Activated T-helper 1 cell treated with anti-CD3 and anti-CD28 coated beads, Interleukin-12 subunit alpha, Interleukin-12 subunit beta, Interleukin-2, Interleukin-4 antibody, amounts not matched to agents 30 ng/mL and 10 ng/mL and 1 ng/mL, durations not matched to agents 14 hours and 24 hours and 36 hours (primary cell): ENCODE data around the gene SLC25A22. TPM values are rescaled to one million over a fixed set of nuclear protein-coding genes. Genes with fewer than 3 reads are reported as not detected.

ENCODE experiments used
- DNase-seq: peaks from one replicate; pipeline ENCODE4 v3.0.0; 2021; ENCODE audit warnings: low spot score
- H3K27ac Mint-ChIP-seq: one replicate; pipeline ENCODE4 v1.8.0; 2021; ENCODE audit warnings: mild to moderate bottlenecking, mixed read lengths
- H3K27me3 Mint-ChIP-seq: one replicate; pipeline ENCODE4 v1.8.0; 2022; ENCODE audit warnings: mild to moderate bottlenecking, moderate library complexity, mixed read lengths; ENCODE audit not compliant: insufficient read depth
- H3K36me3 Mint-ChIP-seq: one replicate; pipeline ENCODE4 v1.8.0; 2021; ENCODE audit warnings: low read depth, mixed read lengths
- H3K4me1 Mint-ChIP-seq: one replicate; pipeline ENCODE4 v1.8.0; 2021; ENCODE audit warnings: low read depth, mixed read lengths
- H3K4me3 Mint-ChIP-seq: one replicate; pipeline ENCODE4 v1.8.0; 2021; ENCODE audit warnings: mild to moderate bottlenecking, moderate library complexity, mixed read lengths
- H3K9me3 Mint-ChIP-seq: one replicate; pipeline ENCODE4 v1.8.0; 2021; ENCODE audit warnings: mixed read lengths
- intact Hi-C: fragments of 100-400 bp; cut with micrococcal nuclease; formaldehyde crosslinking; loops from one replicate; pipeline ENCODE4 v1.15.1; 2024
- total RNA-seq: library from RNA; stranded (reverse); gene quantifications from 2 replicates; pipeline ENCODE4 v1.2.3, GENCODE V29; 2022

SLC25A22 gene
- total RNA-seq, 1 donor from 2014 or later, result 87.6 TPM

DNA sequence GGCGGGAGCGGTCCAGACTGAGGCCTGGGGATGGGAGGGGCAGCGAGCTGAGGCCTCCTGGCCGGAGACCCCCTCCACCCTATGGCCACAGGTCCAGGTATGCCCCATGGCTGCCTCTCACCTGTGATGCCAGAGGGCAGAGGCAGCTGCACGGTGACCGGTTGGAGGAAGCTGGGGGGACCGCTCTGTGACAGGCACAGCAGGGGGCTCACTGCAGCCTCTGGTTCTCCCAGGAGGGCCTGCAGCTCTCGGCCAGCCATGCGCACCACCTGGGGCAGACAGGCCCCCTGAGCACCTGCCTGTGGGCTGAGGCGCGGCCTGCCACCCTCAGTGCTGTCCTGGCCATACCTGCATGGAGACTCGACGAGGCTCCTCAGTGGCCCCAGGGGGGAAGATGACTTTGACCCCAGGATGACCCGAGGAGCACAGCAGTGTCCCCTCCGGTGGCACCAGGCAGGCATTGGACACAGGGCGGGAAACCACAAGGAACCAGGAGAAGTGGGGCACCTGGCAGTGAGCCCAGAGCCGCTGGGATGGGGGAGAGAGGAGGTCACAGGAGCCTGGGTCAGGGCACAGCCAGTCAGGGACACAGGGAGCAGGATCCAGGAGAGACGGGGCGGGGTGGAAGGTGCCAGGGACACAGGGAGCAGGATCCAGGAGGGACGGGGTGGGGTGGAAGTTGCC lies 3.2 kb upstream of the SLC25A22 start:
- Mint-ChIP-seq H3K4me3 (no peak overlapping the region), H3K36me3 (no peaks in the 10 kb centered on the region), H3K9me3 (no peaks in the 10 kb centered on the region), H3K4me1 (peaks cover 3% of the 10 kb centered on the region), H3K27me3 (no peaks in the 10 kb centered on the region), H3K27ac (peak overlapping the region; percentile 44)
- intact Hi-C loops, result no loop called here
- no peak for DNase-seq

DNA sequence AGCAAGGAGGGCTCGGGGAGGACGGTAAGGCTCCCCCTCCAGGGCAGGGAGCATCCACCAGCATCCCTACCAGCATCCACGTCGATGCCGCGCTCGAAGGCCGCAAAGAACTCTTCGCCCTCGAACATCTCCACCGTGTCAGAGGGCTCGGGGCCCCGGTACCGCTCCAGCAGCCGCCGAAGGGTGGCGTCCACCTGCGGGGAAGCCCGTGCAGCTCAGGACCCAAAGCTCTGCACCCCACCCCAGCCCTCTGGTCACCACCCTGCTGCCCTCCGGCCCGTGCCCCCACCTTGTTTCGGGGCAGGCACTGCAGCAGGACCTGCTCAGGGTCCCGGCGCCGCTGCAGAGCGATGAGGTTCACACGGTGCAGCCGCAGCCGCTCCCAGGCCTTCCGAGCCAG lies 2.4 kb upstream of the SLC25A22 start:
- Mint-ChIP-seq H3K4me1 (peaks cover 4% of the 10 kb centered on the region), H3K27me3 (no peaks in the 10 kb centered on the region), H3K4me3 (peak overlapping the region; percentile 19), H3K27ac (no peak overlapping the region), H3K36me3 (peaks cover 2% of the 10 kb centered on the region), H3K9me3 (no peaks in the 10 kb centered on the region)
- DNase-seq, result no peak
- intact Hi-C loops, result no loop called here

DNA sequence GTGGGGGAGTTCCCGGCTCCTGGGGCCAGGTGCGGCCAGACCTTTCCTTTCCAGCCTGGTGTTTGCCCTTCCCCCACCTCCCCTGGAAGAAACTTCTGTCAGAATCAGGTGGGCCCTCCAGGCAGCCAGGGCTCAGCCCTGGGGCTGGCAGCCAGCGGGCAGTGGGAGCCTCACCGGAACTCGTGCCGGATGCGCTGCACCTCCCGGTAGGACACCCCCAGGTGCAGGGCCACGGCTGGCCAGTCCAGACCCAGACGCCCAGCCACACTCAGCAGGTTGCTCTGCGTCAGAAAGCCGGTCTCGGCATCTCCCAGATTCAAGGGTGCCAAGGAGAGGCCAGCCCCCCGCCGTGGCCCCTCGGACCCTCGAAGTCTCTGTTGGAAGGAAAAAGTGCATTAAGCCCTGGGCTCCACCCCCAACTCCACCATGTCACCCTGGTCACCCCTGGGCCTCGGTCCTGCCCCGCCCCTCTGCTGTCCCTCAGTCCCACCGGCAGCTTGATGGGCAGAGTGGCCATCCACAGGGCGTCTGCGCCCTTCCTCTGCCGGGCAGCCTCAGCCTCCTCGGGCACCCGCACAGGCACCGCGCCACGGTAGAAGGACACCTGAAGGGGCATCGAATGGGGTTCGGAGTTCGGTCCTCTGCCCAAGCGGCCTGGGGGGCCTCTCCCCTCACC lies 1.7 kb upstream of the SLC25A22 start:
- intact Hi-C loops, result loop anchor here (5.0 kb wide), 3 partner anchors 102 to 532 kb away; partner anchors contain the start of genes DEAF1, IRF7 and TMEM80
- Mint-ChIP-seq H3K27ac (no peak overlapping the region), H3K9me3 (no peaks in the 10 kb centered on the region), H3K4me3 (no peak overlapping the region), H3K27me3 (no peaks in the 10 kb centered on the region), H3K36me3 (peaks cover 2% of the 10 kb centered on the region), H3K4me1 (peaks cover 4% of the 10 kb centered on the region)
- DNase-seq, result no peak

DNA sequence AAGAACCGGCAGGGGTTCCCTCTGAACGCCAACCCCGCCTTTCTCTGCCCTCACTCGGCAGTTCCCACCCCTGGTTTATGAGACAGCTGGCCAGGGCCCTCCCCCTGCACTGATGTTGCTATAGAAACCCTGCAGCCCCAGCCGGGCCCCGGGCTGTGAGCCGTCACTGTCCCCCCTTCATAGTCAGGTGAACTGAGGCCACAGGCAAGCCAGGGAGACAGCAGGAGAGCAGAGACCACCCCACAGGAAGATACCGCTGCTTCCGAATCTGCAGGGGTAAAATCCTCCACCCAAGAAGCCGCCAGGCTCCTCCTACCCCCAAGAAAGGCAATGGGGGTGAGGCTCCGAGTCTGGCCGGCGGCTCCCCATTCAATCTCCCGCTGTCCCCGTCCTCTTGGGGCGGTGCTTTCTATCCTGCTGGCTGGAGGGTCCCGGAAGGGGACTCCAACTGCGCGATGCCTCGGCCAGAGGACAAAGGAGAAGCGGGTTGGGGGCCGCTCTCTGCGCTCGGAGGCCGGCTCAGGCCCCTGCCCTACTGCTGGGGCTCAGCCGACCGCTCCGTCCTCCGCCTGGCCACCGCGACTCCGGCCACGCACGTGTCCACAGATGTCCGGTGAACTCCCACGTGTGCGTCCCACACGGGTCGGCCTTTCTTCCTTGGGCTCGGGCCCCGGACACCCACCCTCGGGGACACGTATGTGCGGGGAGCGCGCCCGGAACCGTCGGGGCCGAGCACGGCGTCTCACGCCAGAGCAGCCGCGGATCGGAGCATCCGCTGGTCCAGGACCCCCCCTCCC lies 587 bp downstream of the SLC25A22 start:
- H3K4me3 Mint-ChIP-seq, result peak overlapping the region; percentile 93
- no peaks in the 10 kb centered on the region for H3K9me3 Mint-ChIP-seq
- peak; percentile 68 for DNase-seq
- peaks cover 4% of the 10 kb centered on the region for H3K4me1 Mint-ChIP-seq
- intact Hi-C loops, result loop anchor here (1.0 to 5.0 kb wide), 7 partner anchors 12 to 530 kb away; partner anchors contain the start of genes CHID1, DEAF1, IRF7 and RNH1
- H3K36me3 Mint-ChIP-seq, result peaks cover 6% of the 10 kb centered on the region
- H3K27ac Mint-ChIP-seq, result peak overlapping the region; percentile 82
- H3K27me3 Mint-ChIP-seq, result no peaks in the 10 kb centered on the region

DNA sequence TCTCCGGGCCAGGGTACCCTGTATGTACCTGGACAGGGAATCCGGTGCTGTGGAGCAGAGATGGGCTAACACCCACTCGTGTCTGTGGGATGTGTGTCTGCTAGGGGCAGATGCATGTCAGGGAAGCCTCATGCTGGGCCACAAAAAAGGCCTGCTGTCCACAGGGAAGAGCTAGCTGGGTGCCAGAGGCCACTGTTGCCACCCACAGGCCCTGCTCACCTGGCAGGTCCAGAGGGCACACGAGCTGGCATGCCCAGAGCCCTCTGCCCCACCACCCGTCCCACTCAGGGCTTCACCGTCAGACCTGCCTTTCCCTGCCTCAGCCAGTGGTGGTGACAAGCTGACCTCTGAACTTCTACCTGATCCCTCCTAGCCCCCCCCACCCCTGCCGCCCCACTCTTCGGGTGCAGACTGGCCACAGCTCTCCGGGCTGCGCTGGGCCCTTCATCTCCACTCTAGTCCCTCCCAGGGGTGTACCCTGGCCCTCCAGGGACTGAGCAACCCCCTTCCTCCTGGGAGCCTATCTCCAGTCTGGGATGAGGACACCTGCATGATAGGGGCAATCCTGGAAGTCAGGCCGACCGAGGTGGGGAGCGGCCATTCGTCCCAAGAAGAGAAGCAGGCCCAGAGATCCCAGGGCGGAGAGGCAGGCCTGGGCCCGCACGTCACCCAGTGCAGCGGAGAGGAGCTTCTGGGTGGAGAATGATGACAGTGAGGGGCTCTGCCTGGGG lies 1.4 kb downstream of the SLC25A22 start:
- Mint-ChIP-seq H3K4me1 (peaks cover 4% of the 10 kb centered on the region), H3K4me3 (peak overlapping the region; percentile 93), H3K27ac (peak overlapping the region; percentile 83), H3K27me3 (no peaks in the 10 kb centered on the region), H3K36me3 (peaks cover 6% of the 10 kb centered on the region), H3K9me3 (no peaks in the 10 kb centered on the region)
- DNase-seq, result no peak
- intact Hi-C loops, result loop anchor here (1.0 to 5.0 kb wide), 12 partner anchors 9 to 529 kb away; partner anchors contain the start of genes CHID1, DEAF1, GATD1 and IRF7

DNA sequence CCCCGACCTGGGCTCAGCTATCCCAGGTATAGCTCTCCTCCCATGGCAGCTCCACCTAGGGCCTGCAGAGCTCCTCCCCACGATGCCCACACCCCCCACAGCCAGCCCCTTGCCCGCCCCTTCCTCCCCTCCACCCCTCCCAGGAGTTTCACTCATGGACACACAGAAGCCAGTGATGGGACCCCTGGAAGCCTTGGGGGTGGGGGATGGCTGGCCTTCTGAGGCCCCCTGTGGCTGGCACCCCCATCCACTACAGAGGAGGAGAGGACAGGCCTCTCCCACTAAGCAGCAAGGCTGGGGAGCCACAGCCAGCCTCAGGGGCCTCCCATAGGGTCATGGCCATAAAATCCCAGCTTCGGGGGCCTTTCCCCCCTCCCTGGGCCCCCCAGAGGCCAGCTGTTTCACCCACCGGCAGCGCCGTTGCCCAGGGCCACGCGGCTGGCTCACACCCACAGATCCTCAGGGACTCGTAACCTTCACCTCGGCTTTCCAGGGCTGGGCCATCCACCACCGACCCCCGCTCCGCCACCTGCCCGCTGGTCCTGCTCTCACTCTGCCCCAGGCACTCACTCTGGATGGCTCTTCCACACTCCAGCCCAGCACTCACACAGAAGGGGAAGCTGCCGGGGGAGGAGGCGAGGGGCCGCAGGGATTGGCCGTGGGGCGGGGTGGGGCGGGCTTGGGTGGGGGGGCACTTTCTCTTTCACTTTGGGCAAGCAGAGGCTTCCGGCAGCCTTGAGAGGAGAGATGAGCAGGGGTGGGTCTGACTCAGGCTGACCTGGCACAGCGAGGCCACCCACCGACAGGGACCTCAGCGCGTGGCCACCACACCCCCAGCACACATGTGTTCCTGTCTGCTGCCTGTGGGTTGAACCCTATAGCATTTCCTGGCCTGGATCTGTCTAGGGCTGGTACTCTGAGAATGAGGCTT lies 2.2 kb downstream of the SLC25A22 start:
- Mint-ChIP-seq H3K27ac (peak overlapping the region; percentile 83), H3K27me3 (no peaks in the 10 kb centered on the region), H3K9me3 (no peaks in the 10 kb centered on the region), H3K4me3 (peak overlapping the region; percentile 93), H3K4me1 (peaks cover 4% of the 10 kb centered on the region), H3K36me3 (peaks cover 6% of the 10 kb centered on the region)
- intact Hi-C loops, result loop anchor here (1.0 to 5.0 kb wide), 11 partner anchors 9 to 529 kb away; partner anchors contain the start of genes CHID1, DEAF1, GATD1 and IRF7
- peak; percentile 74 for DNase-seq

DNA sequence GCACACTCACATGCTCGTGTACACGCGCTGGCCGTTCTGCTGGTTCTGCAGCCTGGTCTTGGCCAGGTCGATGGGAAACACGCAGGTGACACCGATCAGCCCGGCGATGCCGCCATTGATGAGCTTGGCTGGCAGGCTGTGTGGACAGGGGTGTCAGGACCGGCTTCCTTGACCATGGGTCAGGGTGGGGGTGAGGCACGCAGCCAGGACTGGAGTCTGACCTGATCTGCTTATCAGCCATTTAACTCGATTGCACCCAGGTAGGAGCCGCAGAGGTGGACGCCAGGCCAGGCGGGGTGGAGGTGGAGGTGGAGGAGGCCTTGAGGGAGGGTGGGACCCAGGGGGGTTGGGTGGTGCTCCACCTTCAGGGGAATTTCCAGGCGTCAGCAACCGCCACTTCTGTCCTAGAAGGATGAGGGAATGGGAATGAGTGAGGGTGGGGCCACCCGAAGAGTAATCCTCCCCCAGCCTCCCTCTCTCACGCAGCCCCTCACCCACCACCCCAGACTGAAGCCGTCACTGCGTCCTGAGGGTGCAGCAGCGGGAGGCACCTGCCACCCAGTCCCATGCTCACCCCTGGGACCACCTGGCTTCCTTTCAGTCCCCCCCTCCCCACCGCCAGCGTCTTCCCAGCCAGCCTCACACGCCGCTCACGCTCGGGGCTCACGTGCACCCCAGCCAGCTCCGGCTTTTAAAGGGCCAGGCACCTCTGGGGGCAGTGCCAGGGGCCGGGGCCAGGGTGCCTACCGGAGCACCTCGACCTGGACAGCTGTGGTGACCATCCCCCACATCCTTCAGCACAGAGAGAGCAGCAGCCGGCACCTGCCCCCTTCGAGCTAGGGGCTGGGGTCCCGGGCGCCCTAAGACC lies 3.1 kb downstream of the SLC25A22 start:
- Mint-ChIP-seq H3K4me3 (peak overlapping the region; percentile 93), H3K4me1 (peaks cover 4% of the 10 kb centered on the region), H3K36me3 (peaks cover 6% of the 10 kb centered on the region), H3K27ac (no peak overlapping the region), H3K9me3 (no peaks in the 10 kb centered on the region), H3K27me3 (no peaks in the 10 kb centered on the region)
- intact Hi-C loops, result loop anchor here (5.0 kb wide), 3 partner anchors 98 to 528 kb away; partner anchors contain the start of genes DEAF1, IRF7 and TMEM80
- no peak for DNase-seq

DNA sequence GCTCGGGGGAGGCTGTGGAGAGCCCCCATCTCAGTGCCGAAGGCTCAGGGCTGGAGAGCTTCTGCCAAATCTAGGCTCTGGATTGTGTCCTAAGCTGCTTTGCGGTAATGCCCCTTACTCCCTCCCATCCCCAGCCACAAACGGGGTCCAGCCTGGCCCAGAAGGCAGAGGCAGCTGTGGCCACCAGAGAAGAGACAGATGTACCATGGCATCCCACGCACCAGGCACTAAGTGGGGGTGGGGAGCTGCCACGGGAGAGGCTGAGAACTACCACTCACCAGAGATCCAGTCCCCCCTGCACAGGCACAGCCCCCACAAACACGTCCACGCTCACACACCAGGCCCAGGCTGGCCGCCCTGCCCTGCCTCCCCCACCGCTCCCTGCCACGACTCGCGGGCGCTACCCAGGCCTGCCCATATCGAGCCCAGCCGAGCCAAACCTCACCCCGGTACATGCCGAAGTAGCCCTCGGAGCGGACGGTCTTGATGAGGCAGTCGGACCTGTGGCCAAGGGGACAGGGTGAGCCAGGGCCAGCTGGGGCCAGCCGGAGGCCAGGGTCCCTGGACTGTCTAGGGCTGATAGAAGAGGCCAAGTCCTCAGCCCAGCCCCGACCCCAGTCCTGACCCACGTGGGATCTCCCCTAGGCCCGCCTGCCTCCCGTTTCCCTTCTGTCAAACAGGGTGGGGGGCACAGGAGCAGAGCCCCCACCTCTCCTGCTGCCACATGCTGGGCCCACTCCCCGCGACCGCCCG lies 3.9 kb downstream of the SLC25A22 start:
- intact Hi-C loops, result no loop called here
- Mint-ChIP-seq H3K27ac (no peak overlapping the region), H3K4me1 (peaks cover 4% of the 10 kb centered on the region), H3K36me3 (peaks cover 6% of the 10 kb centered on the region), H3K27me3 (no peaks in the 10 kb centered on the region), H3K4me3 (peak overlapping the region; percentile 59), H3K9me3 (no peaks in the 10 kb centered on the region)
- no peak for DNase-seq

DNA sequence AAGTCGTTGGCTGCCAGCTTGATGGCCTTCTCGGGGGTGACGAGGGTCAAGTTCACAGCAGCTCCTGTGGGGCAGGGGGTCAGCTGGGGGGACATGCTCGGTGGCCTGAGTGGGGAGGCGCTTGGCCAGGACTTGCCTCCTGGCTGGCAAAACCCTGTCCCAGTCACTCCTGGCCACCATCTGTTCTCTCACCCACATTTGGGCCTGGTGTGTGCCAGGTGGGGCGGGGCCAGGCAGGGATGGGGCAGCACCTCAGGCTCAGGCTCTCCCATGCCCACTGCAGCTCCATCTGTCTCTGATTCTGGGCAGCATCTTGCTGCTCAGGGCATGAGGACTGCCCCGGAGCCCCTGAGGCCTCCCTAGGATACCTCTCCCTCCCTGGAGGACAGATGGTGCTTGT lies 4.5 kb downstream of the SLC25A22 start:
- Mint-ChIP-seq H3K4me3 (peak overlapping the region; percentile 59), H3K36me3 (peaks cover 6% of the 10 kb centered on the region), H3K27ac (no peak overlapping the region), H3K27me3 (no peaks in the 10 kb centered on the region), H3K4me1 (peaks cover 4% of the 10 kb centered on the region), H3K9me3 (no peaks in the 10 kb centered on the region)
- DNase-seq, result no peak
- intact Hi-C loops, result no loop called here

DNA sequence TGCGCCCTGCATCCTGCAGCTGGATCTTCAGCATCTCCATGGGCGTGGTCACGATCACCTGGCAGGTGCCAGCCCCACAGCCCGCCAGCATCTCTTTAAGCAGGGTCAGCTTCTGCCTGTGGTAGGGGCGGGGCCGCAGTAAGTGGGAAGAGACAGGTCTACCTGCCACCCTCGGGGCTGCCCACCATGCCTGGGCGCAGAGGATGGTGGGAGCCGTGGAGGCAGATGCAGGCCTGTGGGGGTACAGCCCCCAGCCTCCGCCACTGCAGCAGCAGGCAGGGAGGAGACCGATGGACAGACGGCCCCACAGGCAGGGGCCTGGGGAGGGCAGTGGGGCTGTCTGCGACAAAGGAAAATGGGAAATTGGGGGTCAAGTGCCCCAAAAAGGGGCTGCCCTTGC lies 5.2 kb downstream of the SLC25A22 start:
- Mint-ChIP-seq H3K27ac (no peak overlapping the region), H3K9me3 (no peaks in the 10 kb centered on the region), H3K4me1 (peaks cover 4% of the 10 kb centered on the region), H3K4me3 (no peak overlapping the region), H3K27me3 (no peaks in the 10 kb centered on the region), H3K36me3 (peaks cover 6% of the 10 kb centered on the region)
- intact Hi-C loops, result no loop called here
- no peak for DNase-seq
